ENCODE measurements around the gene KCNAB1.

DNA sequence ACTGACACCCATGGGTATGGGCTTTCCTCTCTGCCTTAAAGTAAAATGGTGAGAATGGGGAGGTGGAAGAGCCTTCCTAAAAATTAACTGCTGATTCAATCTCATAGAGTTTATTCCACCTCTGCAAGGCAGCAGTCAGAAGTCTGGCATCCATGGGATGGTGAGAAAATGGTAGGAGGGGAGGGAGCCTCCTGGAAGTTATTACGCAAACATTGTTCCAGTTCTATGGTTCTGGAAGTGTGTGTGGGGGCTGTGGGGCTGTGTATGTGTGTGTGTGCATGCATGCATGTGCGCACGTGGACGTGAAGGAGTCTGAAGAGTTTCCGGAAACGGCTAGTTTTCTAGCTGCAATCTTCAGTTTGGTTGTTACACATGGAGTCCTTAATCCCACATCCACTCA, 177.6 kb downstream of the KCNAB1 start:
- TF ChIP-seq EZH2phosphoT487 (IDR thresholded peaks at IDR 0.05; ENCODE audit: borderline replicate concordance): no peak
- no peak for TF ChIP-seq CTCF (conservative IDR thresholded peaks at IDR 0.05; ENCODE audit: low read length)

All from Loucy (cell line).